ENCODE results near the gene SGF29.
"Not testable (repeated sequence)": the region's sequence is repeated elsewhere in the genome, so short reads cannot be mapped to it uniquely, and the experiment has no call there.

The SGF29 gene

DNA sequence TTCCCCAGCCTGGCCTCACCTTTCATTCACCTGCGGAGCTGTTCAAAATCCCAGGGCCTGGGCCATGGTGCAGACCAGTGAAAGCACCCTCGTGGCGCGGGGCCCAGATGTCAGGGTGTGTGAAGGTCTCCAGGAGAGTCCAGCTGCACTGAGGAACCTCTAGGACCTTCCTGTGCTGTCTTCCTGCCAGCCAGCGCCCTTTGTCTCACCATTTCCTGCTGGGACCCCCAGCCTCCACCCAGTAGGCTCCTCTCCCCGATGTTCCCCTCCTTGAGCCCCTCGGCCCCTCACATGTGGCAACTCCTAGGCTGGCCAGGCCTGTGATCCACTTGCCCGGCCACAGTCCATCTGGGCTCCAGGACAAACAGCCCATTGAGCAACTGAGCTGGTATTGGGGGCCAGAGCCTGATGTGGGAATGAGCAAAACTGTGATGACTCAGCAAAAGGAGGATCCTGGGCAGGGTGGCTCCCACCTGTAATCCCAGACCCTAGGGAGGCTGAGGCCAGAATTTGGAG lies 42.5 kb downstream of the SGF29 start:
- ATAC-seq (no peak), DNase-seq (no peak)

DNA sequence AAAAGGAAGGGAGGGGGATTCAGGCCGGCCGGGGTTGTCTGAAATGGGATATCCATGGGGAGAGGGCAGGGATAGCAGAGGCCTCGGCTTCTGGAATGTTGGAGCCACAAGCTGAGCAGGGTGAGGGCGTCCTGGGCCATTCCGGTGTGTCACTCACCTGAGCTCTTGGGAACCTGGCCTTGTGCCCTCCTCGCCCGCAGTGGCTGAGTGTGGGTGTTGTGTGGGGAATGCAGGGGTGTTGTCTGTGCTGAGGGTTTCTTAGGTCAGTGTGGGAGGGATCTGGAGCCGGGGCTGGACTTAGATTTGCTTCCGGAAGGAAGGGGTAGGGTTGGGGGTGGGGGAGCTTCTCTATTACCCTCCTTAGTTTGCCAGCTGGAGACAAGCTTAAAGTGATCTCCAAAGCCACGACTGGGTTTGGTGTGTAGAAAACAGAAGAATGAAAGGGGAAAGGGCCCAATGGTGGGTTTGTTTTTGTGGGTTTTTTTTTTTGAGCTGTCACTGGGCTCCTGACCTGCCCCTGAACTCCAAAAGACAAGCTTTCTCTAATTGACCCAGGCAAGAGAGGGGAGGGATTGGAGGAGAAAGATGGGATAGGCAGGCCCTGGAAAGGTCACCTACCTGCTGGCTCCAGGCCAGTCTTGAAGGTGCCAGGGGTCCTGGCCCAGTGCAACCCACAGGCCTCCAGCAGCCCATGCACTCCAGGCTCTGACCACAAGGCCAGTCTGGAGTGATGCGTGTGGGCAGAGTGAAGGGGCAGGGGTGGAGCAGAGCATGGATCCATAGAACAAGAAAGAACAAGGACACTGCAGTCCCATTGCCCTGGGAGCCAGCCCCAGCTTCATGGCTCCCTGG lies 43.3 kb downstream of the SGF29 start, which contains the start of gene SULT1A2:
TSS of gene SULT1A2 (minus strand) at position 211 of the 852 bp plus-strand sequence. CDS start 1,120 bp downstream, outside the sequence.
- ATAC-seq (no peak), DNase-seq (no peak)

DNA sequence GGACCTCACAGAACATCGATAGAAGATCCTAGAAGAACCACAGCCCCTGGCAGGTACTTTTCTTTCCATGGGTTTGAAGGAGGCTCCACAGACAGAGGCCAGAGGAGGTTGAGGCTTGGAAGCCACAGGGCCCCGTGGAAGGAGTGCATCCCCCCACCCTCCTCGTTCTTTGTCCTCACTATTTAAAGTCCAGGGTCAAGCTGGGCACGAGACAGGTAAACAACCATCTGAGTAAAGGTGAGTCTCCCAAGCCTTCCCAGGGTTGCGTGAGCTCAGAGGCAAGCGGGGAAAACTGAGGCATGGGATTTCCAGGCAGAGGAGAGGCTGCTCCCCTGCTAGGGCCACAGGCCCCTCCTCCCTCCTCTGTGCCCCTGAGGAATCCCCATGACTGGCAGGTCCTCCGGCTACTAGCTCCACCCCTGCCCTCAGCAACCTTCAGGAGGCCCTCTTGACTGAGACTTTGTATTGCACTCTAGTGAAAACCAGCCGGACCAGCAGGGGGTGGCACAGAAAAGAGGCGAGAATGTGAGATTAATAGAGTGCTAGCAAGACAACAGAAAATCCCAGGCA lies 44.1 kb downstream of the SGF29 start:
- DNase-seq (no peak), ATAC-seq (no peak)

DNA sequence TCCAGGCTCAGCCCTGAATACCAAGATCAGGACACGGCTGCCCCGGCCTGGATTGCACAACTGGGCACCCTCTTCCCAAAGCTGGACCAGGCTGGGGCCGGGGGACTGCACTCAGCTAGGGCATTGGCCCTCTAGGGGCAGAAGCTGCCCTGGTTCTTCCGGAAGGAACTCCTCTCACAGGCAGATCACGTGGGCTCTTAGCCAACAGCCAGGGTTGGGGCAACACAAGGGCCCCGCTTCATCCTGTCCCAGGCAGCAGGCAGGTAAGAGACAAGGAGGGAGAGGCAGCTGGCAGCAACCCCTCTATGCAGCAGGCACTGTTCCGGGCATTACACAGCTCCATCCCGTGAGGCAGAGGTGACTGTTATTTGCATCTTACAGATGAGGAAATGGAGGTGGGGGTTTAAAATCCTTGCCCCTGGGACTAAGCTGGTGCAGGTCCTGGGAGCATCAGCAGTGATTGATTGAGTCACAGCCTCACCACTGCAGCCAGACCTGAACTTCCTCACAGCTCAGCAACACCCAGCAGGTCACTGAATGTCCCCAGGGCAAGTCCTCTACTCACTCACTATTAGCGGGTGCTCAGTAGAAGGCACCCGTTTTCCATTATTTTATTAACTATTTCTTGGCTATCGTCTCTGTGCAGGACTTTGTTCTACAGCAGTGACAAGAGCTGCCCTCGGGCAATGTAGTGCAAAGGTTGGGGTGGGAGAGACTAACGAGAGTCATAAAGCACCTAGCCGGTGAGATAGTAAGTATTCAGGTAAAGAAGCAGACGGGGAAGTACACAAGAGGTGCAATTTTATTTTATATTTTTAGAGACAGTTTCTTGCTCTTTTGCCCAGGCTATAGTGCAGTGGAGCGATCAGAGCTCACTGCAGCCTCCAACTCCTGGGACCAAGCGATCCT lies 45.9 kb downstream of the SGF29 start:
- peak; percentile 70 for ATAC-seq

DNA sequence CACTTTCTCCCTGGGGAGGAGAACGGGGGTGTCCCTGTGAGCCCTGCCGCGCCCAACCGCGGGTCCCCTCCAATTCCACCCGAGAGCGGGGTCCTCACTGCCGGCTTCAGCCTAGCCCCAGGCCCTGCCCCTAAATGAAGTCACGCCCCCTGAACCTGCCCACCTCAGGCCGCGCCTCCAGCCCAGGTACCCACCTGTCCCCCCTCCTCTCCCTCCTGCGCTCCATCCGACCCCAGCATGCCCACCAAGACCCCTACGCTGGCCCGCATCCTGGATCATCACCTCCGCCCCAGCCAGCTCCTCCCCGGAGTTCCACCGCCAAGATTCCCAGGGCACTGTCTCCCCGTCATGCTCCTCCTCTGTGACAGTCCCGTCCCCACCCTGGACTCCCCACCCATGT lies 47.2 kb downstream of the SGF29 start:
- ATAC-seq = not testable (repeated sequence)

More for the DNA sequence above, 45.9 kb downstream of the SGF29 start:
- DNase-seq = not testable (repeated sequence)

DNA sequence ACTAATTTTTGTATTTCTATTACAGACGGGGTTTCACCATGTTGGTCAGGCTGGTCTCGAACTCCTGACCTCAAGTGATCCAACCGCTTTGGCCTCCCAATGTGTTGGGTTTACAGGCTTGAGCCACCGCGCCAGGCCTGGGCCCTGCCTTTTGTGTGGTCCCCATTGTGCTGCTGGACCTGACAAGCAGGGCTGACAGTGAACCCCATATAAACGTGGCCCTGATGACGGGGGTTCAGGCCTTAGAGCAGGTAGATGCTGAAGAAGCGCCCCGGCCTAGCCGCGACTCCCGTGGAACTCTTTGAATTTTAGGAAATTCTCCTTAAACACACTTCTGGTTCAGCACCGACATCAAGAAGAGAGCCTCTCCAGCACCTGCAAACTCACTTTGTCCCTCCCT lies 47.9 kb downstream of the SGF29 start:
- DNase-seq, ATAC-seq: not testable (repeated sequence)

More for the DNA sequence above, 47.2 kb downstream of the SGF29 start:
- DNase-seq = not testable (repeated sequence)

DNA sequence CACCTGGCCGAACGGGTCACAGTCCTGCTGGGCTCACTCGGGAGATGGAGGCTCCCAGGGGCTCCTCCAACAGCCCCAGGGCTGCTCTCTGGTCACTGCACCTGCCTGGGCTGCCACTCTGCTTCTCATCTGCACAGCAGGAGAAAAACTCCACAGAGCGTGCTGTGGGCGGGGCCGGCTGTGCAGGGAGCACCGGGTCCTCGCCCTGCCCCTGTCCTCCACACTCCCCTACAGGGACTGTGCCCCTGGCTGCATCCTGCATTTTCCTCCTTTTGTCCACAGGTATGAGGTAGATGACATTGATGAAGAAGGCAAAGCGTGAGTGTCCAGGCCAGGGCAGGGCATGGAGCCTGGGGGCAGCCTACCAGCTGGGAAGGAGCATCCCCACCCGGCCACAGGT lies 48.3 kb downstream of the SGF29 start:
- not testable (repeated sequence) for ATAC-seq, DNase-seq

DNA sequence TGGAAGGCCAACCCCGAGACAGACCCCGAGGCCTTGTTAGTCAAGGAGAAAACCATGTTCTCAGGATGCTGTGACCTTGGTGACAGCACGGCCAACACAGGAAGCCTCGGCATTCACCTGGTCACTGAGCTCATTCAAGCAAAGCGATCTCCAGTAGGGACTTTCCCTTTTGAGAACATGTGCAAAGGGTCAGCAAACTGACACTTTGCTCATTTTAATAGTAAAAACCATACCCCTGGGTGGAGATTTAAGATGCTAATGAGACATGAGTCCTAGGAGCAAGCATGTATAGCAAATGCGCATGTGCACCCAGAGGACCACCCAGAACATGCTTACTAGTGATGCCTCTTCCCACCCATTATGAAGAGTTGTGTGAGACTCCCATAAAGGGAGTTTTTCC lies 48.8 kb downstream of the SGF29 start:
- no peak for ATAC-seq

DNA sequence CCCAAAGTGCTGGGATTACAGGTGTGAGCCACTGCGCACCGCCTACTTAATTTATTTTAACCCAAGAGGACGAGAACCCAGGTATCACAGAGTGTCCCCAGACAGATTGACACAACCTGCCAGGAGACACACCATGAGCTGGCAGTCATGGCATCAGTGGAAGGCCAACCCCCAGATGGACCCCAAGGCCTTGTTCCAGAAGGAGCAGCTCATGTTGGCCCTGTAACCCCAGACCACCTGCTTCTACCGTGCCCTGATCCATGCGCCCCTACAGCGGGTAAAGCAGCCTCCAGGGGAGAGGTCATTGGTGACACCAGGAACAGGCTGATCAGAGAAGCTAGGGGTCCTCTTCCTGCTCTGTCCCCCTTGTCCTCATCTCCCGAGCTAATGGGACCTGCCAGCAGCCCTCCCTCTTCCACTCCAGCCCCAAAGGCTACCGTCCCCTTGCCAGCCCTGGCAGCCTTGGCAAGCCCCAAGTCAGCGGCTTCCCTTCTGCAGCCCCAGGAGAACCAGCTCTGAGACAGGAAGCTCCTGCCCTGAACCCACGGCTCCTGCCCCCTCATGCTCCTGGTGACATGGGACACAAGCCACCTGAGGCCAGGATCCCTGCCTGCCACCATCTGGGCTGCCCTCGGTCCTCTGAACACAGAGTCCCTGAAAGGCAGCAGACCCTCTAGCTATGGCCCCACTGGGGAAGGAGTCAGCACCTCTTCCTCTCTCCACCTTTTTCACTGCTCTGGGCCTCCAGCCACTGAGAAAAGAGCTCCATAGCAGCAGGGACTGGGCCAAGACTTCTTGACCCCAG lies 49.9 kb downstream of the SGF29 start:
- no peak for DNase-seq
- no peak for ATAC-seq

More for the DNA sequence above, 48.8 kb downstream of the SGF29 start:
- no peak for DNase-seq

DNA sequence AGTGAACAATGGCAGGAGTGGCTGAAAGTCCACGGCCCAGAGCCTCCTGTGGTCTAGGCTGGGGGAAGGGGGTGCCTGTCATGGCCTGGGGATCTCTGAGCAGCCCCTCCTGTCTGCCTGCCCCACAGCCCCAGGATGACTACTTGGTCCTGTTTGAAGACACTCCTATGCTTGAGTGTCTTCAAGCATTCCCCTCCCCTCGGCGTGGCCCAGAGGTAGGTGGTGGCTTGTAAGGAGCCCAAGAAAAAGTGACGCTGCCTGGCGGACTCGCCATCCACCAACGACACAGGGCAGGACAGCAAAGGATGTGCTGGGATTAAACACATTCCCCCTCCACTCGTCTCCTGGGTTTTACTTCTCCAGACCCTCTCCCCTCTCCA lies 50.5 kb downstream of the SGF29 start:
- ATAC-seq (no peak), DNase-seq (no peak)

DNA sequence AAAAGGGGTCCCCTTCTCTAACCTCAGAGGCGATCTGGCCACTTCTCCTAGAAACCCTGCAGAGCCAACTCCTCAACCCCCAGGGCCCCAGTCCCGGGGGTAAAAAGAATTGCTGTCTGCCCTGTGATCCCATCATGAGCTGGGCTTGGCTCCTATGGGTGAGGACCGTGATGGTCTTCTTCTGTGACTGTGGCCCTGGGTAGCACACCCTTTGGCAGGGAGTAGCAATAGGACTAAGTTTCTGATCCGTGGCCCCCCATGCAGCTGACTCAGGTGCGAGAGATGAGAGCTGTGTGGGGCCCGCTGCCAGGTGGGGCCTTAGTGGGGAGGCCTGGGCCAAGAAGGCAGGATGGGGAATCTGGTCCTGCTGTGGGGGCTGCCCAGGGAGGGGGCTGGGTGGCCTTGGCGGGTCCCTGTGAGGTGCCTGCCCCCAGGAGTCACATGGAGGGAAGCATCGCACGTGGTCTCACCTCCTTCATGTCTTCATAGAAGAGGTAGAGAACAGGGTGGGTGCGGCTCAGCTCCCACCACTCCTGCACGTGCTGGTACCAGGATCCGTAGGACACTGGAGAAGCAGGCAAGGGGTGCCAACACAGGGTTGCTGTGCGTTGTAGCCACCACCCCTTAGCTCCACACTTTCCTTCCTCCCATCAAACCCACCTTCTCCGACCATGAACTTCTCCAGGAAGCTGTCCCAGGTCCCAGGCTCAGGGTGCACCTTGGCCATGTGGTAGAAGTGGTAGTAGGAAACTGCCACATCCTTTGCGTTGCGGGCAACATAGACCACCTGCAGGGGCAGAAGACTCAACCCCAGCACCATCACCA lies 52.8 kb downstream of the SGF29 start:
- ATAC-seq = no peak
- DNase-seq = no peak

DNA sequence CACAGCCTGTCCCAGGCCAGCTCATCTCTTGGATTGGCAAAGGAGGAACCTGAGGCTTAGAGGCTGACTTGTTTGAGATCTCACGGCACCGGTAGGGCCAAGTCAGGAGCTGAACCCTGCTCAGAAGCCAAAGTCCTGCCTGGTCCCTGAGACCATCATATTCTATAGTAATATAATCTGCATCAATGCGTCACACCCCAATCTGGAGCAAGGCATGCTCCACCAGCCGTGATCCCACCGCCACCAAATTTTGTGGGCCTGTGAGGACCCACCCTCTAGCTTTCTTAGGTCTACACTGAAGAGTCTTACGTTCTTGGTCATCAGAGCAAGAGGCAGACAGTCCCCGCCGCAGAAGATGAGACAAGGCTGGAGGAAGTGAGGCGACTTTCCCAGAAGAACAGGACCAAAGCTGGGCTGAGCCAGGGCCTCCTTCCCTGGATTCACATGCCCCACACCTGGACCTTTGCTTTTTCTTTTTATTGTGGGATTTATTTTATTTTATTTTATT lies 53.5 kb downstream of the SGF29 start:
- no peak for ATAC-seq
- no peak for DNase-seq

DNA sequence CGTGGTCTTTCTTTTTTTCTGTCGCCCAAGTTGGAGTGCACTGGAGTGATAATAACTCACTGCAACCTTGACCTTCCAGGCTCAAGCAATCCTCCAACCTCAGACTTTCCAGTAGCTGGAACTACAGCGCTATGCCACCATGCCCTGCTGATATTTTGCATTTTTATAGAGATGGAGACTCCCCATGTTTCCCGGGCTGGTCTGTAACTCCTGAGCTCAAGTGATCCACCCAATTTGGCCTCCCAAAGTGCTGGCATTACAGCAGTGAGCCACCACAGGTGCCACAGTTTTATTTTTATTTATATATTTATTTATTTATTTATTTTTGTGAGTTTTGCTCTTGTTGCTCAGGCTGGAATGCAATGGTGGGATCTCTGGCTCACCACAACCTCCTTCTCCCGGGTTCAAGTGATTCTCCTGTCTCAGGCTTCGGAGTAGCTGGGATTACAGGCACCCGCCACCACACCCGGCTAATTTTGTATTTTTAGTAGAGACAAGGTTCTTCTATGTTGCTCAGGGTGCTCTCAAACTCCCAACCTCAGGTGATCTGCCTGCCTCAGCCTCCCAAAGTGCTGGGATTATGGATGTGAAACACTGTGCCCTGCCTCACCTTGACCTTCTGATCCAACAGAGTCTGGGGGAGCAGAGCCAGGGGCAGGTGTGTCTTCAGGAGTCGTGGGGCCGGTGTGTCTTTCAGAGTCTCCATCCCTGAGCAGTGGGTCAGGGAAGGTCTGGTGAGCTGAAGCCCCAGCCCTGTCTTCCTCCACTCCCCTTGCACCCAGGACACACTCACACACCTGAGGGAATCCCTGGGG lies 54.2 kb downstream of the SGF29 start:
- not testable (repeated sequence) for ATAC-seq, DNase-seq

DNA sequence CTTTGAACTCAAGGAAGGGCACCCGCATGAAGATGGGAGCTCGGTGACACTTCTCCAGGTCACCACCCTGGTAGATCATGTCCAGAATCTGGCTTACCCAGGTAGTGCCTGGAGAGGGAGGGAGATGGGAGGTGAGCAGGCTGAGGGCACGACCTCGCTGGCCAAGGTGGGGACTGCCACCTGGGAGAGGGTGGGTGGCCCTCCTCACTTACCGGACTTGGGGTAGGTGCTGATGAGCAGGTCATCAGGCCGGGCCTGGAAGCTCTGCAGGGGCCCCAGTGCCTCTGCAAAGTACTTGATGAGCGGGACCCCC lies 54.7 kb downstream of the SGF29 start:
- not testable (repeated sequence) for DNase-seq, ATAC-seq

DNA sequence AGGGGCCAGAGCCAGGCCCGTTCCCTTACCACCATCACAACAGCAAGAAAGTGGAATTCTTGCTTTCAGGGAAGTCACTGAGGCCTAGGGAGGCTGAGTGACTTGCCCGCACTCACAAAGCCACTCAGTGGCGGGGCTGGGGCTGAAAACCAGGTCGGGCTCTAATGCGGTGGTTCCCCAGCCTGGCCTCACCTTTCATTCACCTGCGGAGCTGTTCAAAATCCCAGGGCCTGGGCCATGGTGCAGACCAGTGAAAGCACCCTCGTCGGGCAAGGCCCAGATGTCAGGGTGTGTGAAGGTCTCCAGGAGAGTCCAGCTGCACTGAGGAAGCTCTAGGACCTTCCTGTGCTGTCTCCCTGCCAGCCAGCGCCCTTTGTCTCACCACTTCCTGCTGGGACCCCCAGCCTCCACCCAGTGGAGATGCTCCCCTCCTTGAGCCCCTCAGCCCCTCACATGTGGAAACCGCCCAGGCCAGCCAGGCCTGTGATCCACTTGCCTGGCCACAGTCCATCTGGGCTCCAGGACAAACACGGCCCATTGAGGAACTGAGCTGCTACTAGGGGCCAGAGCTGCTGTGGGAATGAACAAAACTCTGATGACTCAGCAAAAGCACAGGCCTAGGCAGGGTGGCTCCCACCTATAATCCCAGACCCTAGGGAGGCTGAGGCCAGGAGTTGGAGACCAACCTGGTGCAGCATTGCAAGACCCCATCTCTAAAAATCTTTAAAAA lies 55.3 kb downstream of the SGF29 start:
- DNase-seq, ATAC-seq: not testable (repeated sequence)

DNA sequence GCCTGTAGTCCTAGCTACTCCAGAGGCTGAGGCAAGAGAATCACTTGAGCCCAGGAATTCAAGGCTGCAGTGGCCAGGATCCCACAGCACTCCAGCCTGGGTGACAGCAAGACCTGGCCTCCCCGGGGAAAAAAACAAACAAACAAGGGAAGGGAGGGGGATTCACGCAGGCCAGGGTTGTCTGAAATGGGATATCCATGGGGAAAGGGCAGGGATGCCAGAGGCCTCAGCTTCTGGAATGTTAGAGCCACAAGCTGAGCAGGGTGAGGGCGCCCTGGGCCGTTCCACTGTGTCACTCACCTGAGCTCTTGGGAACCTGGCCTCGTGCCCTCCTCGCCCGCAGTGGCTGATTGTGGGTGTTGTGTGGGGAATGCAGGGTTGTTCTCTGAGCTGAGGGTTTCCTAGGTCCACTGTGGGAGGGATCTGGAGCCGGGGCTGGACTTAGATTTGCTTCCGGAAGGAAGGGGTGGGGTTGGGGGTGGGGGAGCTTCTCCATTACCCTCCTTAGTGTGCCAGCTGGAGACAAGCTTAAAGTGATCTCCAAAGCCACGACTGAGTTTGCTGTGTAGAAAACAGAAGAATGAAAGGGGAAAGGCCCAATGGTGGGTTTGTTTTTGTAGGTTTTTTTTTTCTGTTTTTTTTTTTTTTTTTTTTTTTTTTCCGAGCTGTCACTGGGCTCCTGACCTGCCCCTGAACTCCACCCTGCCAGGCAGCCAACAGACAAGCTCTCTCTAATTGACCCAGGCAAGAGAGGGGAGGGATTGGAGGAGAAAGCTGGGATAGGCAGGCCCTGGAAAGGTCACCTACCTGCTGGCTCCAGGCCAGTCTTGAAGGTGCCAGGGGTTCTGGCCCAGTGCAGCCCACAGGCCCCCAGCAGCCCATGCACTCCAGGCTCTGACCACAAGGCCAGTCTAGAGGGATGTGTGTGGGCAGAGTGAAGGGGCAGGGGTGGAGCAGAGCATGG lies 56.2 kb downstream of the SGF29 start, which contains the start of gene SULT1A1:
TSS of gene SULT1A1 (minus strand) at position 414 of the 964 bp plus-strand sequence. CDS start 1,189 bp downstream, outside the sequence.
- ATAC-seq (no peak), DNase-seq (no peak)

DNA sequence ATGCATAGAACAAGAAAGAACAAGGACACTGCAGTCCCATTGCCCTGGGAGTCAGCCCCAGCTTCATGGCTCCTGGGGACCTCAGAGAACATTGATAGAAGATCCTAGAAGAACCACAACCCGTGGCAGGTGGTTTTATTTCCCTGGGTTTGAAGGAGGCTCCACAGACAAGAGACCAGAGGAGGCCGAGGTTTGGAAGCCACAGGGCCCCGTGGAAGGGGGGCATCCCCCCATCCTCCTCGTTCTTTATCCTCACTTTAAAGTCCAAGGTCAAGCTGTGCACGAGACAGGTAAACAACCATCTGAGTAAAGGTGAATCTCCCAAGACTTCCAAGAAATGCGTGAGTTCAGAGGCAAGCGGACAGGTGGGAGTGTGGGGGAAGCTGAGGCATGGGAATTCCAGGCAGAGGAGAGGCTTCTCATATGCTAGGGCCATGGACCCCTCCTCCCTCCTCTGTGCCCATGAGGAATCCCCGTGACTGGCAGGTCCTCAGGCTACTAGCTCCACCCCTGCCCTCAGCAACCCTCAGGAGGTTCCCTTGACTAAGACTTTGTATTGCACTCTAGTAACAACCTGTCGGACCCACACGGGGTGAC lies 57.0 kb downstream of the SGF29 start:
- ATAC-seq = no peak
- no peak for DNase-seq

Data from stimulated activated naive CD8-positive, alpha-beta T cell treated with anti-CD3 and anti-CD28 coated beads, Interleukin-15, Interleukin-2, amounts not matched to agents 100 U/mL and 50 U/mL, for 24 hours (primary cell).